HepG2 (cell line): ENCODE data around the gene PLSCR3. TPM values are rescaled to one million over a fixed set of nuclear protein-coding genes. Genes with fewer than 3 reads are reported as not detected.
A peak's percentile ranks its signal among the peaks of the same experiment; 100 is the strongest.

ENCODE experiments used
- ATAC-seq: fragments of 200-7000 bp; cut with Tn5 transposase; 3 replicates; pipeline ENCODE4 v1.9.1; 2020; ENCODE audit warnings: mild to moderate bottlenecking, moderate library complexity
- BruUV-seq: library from RNA; stranded (reverse); fragments of 400-500 nt; replicated peaks from 2 replicates; lab custom pipeline; 2021; lab: Mats Ljungman, UMichigan
- CTCF ChIA-PET: fragments of 300-600 bp; formaldehyde crosslinking; extraction: SDS; loops from one replicate; lab custom pipeline; 2021; ENCODE audit warnings: low total read pairs, inconsistent platforms, low intra/inter-chr PET ratio; lab: Yijun Ruan, JAX
- POLR2A ChIA-PET: fragments of 350-600 bp; sonication (Branson Sonifier 250); formaldehyde crosslinking; loops from one replicate; lab custom pipeline; 2020; ENCODE audit warnings: antibody characterized with exemption, inconsistent platforms; lab: Yijun Ruan, JAX
- DNase-seq: peaks from one replicate; pipeline ENCODE4 v3.0.0-alpha.2; 2015; ENCODE audit warnings: low spot score
- FAIRE-seq: peaks from 3 replicates; lab custom pipeline; 2011; peaks lifted over from hg19 to GRCh38; lab: Jason Lieb, UNC
- H2AFZ ChIP-seq: one replicate; pipeline ENCODE4 v1.6.1; 2011; ENCODE audit warnings: low read length, inconsistent platforms
- H3K27ac ChIP-seq: fragments of 300-600 bp; 3 replicates; pipeline ENCODE4 v1.8.0; 2011; ENCODE audit warnings: mixed run types, mild to moderate bottlenecking, mixed read lengths, low read length, inconsistent platforms; ENCODE audit not compliant: insufficient read depth; ENCODE audit errors: extremely low read length
- H3K27me3 ChIP-seq, 2 experiments: fragments of 200-600 bp in 1 of 2; 2 replicates in 1 of 2; 3 replicates in 1 of 2; pipeline versions ENCODE4 v1.6.0 to v1.8.0; 2011; ENCODE audit warnings: low read length in 2 of 2, mild to moderate bottlenecking in 2 of 2, moderate library complexity in 2 of 2, inconsistent platforms in 1 of 2; ENCODE audit not compliant: insufficient read depth in 2 of 2, control insufficient read depth in 1 of 2
- H3K36me3 ChIP-seq, 2 experiments: fragments of 200-600 bp in 1 of 2; replicated peaks in 1 of 2; 2 replicates in 1 of 2; 3 replicates in 1 of 2; pipeline versions ENCODE4 v1.5.1 to v1.8.0; 2011; ENCODE audit warnings: low read length in 2 of 2, inconsistent platforms in 1 of 2; ENCODE audit not compliant: insufficient read depth in 2 of 2, control insufficient read depth in 1 of 2
- H3K4me1 ChIP-seq: 2 replicates; pipeline ENCODE4 v1.5.1; 2012; ENCODE audit warnings: low read length, inconsistent platforms; ENCODE audit not compliant: insufficient read depth
- H3K4me2 ChIP-seq: 2 replicates; pipeline ENCODE4 v1.6.0; 2011; ENCODE audit warnings: low read depth, low read length, inconsistent platforms
- H3K4me3 ChIP-seq, 3 experiments: fragments of 200-600 bp in 1 of 3; sonication (generic), shearing (Covaris generic) in 1 of 3; replicated peaks in 1 of 3; 2 replicates each; pipeline ENCODE4 v1.5.1; 2011 to 2016; ENCODE audit warnings: low read length in 3 of 3, inconsistent platforms in 2 of 3, low read depth in 2 of 3, mild to moderate bottlenecking in 2 of 3, control low read depth in 1 of 3, mixed read lengths in 1 of 3; ENCODE audit not compliant: insufficient read depth in 1 of 3
- H3K79me2 ChIP-seq: one replicate; pipeline ENCODE4 v1.6.1; 2011; ENCODE audit warnings: low read length, inconsistent platforms; ENCODE audit not compliant: insufficient read depth
- H3K9ac ChIP-seq: 2 replicates; pipeline ENCODE4 v1.6.0; 2011; ENCODE audit warnings: mild to moderate bottlenecking, low read depth, low read length, inconsistent platforms; ENCODE audit not compliant: insufficient read depth
- H3K9me3 ChIP-seq: 2 replicates; pipeline ENCODE4 v1.5.1; 2012; ENCODE audit warnings: mild to moderate bottlenecking, low read length
- H4K20me1 ChIP-seq: 2 replicates; pipeline ENCODE4 v1.6.0; 2011; ENCODE audit warnings: inconsistent platforms, mild to moderate bottlenecking, low read length, moderate library complexity; ENCODE audit not compliant: insufficient read depth
- DR1 ChIP-seq: sonication (generic); formaldehyde crosslinking; IDR thresholded peaks from 2 replicates; pipeline ENCODE4 v1.8.0; 2021; ENCODE audit warnings: mild to moderate bottlenecking, missing genetic modification reagents, inconsistent platforms
- GABPA ChIP-seq, 2 experiments: IDR thresholded peaks; 2 replicates each; pipeline ENCODE4 v1.6.1; 2011 to 2016; ENCODE audit warnings: low read depth in 2 of 2, low read length in 1 of 2, missing biosample characterization in 1 of 2, missing genetic modification characterization in 1 of 2
- LCORL ChIP-seq, 2 experiments: fragments of 450-650 bp in 1 of 2; sonication (generic) in 1 of 2; formaldehyde crosslinking in 1 of 2; IDR thresholded peaks; 2 replicates each; pipeline versions ENCODE4 v1.5.0 to v1.6.1; 2017 to 2020; ENCODE audit warnings: antibody characterized with exemption in 1 of 2, missing genetic modification reagents in 1 of 2
- MAFF ChIP-seq: IDR thresholded peaks from 2 replicates; pipeline ENCODE4 v1.6.1; 2011; ENCODE audit warnings: low read depth, low read length, improper control_type of control experiment
- MAFG ChIP-seq: sonication (generic); formaldehyde crosslinking; IDR thresholded peaks from 2 replicates; pipeline ENCODE4 v1.5.1; 2020; ENCODE audit warnings: mild to moderate bottlenecking, missing genetic modification reagents
- MAFK ChIP-seq, 2 experiments: IDR thresholded peaks in 1 of 2; conservative IDR thresholded peaks in 1 of 2; 2 replicates each; pipeline ENCODE4 v1.6.1; 2011; ENCODE audit warnings: improper control_type of control experiment in 2 of 2, low read length in 2 of 2
- ZC3H13 ChIP-seq: sonication (generic); formaldehyde crosslinking; IDR thresholded peaks from 2 replicates; pipeline ENCODE4 v1.8.1; 2023; ENCODE audit warnings: mild to moderate bottlenecking, missing genetic modification reagents, moderate library complexity
- WGBS: methylation state at CpG from one replicate; pipeline ENCODE4 v1.1.6; 2017; ENCODE audit warnings: low lambda C conversion rate; 5-methylcytosine and 5-hydroxymethylcytosine counted together
- in situ Hi-C: cut with HindIII; loops from 2 replicates; pipeline ENCODE4 v1.10.0; 2017; ENCODE audit warnings: low pct_unique_long_range_greater_than_20kb; ENCODE audit not compliant: extremely low pct_ligation_motif_present
- intact Hi-C: fragments of 100-400 bp; cut with micrococcal nuclease; formaldehyde crosslinking; loops from one replicate; pipeline ENCODE4 v1.10.0; 2022; ENCODE audit not compliant: unreplicated experiment
- polyA plus RNA-seq, 8 experiments: library from polyadenylated mRNA; depleted of rRNA in 3 of 8; stranded (reverse) in 7 of 8; unstranded in 1 of 8; fragments of >200 nt; fragmentation: Illumina TruSeq in 4 of 8; extraction: Trizol in 4 of 8; gene quantifications; 2 replicates each; pipeline versions ENCODE4 v1.2.1 to v1.2.3, GENCODE V29; 2011 to 2016; ENCODE audit warnings: low read depth in 4 of 8, missing spikeins in 1 of 8, mixed read lengths in 1 of 8; ENCODE audit not compliant: insufficient read depth in 1 of 8
- total RNA-seq, 5 experiments: library from RNA; depleted of rRNA; stranded (reverse); fragments of >200 nt; fragmentation: Illumina TruSeq; extraction: Trizol; gene quantifications; 2 replicates each; pipeline ENCODE4 v1.2.3, GENCODE V29; 2016; ENCODE audit warnings: low read depth in 1 of 5
- TF ChIP-seq, protein P1 (sequence below): sonication (generic); formaldehyde crosslinking; IDR thresholded peaks from 2 replicates; pipeline ENCODE4 v1.8.0; 2023; ENCODE audit warnings: mild to moderate bottlenecking, missing genetic modification reagents
- TF ChIP-seq, protein P2 (sequence below): sonication (generic); formaldehyde crosslinking; IDR thresholded peaks from 2 replicates; pipeline ENCODE4 v1.5.1; 2020; ENCODE audit warnings: mild to moderate bottlenecking, missing genetic modification reagents, moderate library complexity
- TF ChIP-seq, protein P3 (sequence below): sonication (generic); formaldehyde crosslinking; IDR thresholded peaks from 2 replicates; pipeline ENCODE4 v1.5.0; 2020; ENCODE audit warnings: missing genetic modification reagents, mild to moderate bottlenecking, borderline replicate concordance

Gene PLSCR3
- total and polyA plus RNA-seq, 2 of the 13 experiments (the other 11 are each of a cell fraction or from before 2014, with no cell fraction given): 5.6 to 6.2 TPM

DNA sequence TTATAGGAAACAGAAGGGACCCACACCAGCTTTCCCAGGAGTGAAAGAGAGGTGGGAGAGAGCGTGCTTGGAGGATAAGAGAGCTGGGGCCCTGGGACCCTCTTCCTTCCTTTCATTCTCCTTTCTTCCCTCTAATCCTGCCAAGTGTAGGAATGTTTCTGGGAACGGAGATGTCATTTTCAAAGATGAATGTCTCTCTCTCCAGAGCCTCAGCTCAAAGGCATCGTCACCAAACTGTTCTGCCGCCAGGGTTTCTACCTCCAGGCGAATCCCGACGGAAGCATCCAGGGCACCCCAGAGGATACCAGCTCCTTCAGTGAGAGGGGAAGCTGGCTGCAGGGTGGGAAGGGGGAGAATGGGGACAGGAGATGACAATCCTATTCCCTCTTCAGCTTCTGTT, 46.9 kb upstream of the PLSCR3 start:
- Histone ChIP-seq H3K4me1 (peaks cover 60% of the 10 kb centered on the region), H3K79me2 (no peaks in the 10 kb centered on the region), H4K20me1 (no peaks in the 10 kb centered on the region), H3K4me3 (peak overlapping the region in 1 of 3 experiments; percentile 80; a peak in 3 of 6 replicates), H3K9me3 (no peaks in the 10 kb centered on the region)
- DNase-seq: no peak
- ATAC-seq: no peak
- WGBS: 52% methylated on average over 7 of the region's 7 CpGs
- no peak for TF ChIP-seq LCORL (IDR thresholded peaks at IDR 0.05)
- TF ChIP-seq LCORL (CRISPR knock-in tag; IDR thresholded peaks at IDR 0.05): no peak
- no peak for TF ChIP-seq GABPA (IDR thresholded peaks at IDR 0.05; ENCODE audit: low read depth, low read length)
- TF ChIP-seq GABPA (CRISPR knock-in tag; IDR thresholded peaks at IDR 0.05; ENCODE audit: low read depth): no peak
- TF ChIP-seq, all 625 proteins: peak for 0
- intact Hi-C loops (no loop called here), in situ Hi-C loops (no loop called here)
- H2AFZ ChIP-seq: no peak overlapping the region
- peaks cover 6 to 27% of the 10 kb centered on the region in 2 experiments; a peak in 4 of 5 replicates for H3K27me3 ChIP-seq
- H3K27ac ChIP-seq: no peak overlapping the region
- H3K4me2 ChIP-seq: peak overlapping the region; percentile 94
- no peak for FAIRE-seq
- no TSS peak for BruUV-seq
- 0 out of 2 replicates have a peak overlapping the region, but pooled peaks have one; percentile 68 for H3K9ac ChIP-seq
- POLR2A ChIA-PET: interaction anchor here (1.3 to 2.8 kb wide), 5 partner anchors 34 to 47 kb away, joined by 4 to 21 read pairs (median 7); partner anchors contain the start of genes PLSCR3, TMEM256 and ZBTB4
- no peaks in the 10 kb centered on the region for H3K36me3 ChIP-seq
- CTCF ChIA-PET: interaction anchor here (0.6 kb wide), 1 partner anchor 120 kb away, joined by 3 read pairs; no protein-coding TSS in a partner anchor

DNA sequence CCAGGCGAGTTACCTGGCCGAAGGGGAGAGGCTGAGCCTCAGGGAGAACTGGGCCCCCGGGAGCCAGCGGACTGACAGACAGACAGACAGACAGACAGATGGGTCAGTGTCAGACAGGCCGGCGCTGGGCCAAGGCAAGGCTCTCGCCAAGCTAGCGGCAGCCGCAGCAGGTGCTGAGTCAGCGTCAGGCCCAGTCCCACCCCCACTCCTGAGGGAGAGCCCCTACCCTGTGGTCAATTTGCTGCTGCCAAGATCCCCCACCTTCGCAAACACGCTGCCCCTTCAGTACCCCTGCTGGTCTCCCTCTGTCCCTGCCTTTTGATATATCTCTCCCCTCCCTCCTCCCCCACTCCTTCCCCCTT, 46.5 kb upstream of the PLSCR3 start:
- DNase-seq (no peak), ATAC-seq (no peak), FAIRE-seq (no peak)
- ChIA-PET POLR2A (interaction anchor here (0.7 to 2.8 kb wide), 6 partner anchors 35 to 46 kb away, joined by 3 to 21 read pairs (median 6); partner anchors contain the start of genes PLSCR3, TMEM256 and ZBTB4), CTCF (interaction anchor here (0.6 kb wide), 1 partner anchor 120 kb away, joined by 3 read pairs; no protein-coding TSS in a partner anchor)
- H3K4me3 ChIP-seq: peak overlapping the region; percentile 60 to 80 (median 73)
- H2AFZ ChIP-seq: no peak overlapping the region
- H3K9me3 ChIP-seq: no peaks in the 10 kb centered on the region
- in situ Hi-C loops (no loop called here), intact Hi-C loops (no loop called here)
- no peaks in the 10 kb centered on the region for H3K79me2 ChIP-seq
- peak overlapping the region; percentile 68; the same call in 1 of the 2 replicates for H3K9ac ChIP-seq
- no peak overlapping the region for H3K27ac ChIP-seq
- peaks cover 6 to 27% of the 10 kb centered on the region in 2 experiments; a peak in 4 of 5 replicates for H3K27me3 ChIP-seq
- no peaks in the 10 kb centered on the region for H4K20me1 ChIP-seq
- H3K4me1 ChIP-seq: peaks cover 60% of the 10 kb centered on the region
- H3K4me2 ChIP-seq: peak overlapping the region; percentile 94
- H3K36me3 ChIP-seq: no peaks in the 10 kb centered on the region
- WGBS: 13% methylated on average over 3 of the region's 12 CpGs
- BruUV-seq: no TSS peak
- TF ChIP-seq DR1 (no peak), MAFF (peak; percentile 78), ZC3H13 (CRISPR knock-in tag) (0 out of 2 replicates have a peak, but pooled peaks have one; percentile 49), MAFG (CRISPR knock-in tag) (peak; percentile 86), MAFK (conservative IDR thresholded peaks at IDR 0.05 in 1 of 2, IDR thresholded peaks at IDR 0.05 in 1 of 2; ENCODE audit: low read length in 2 of 2) (peak; percentile 84 to 90)
- TF ChIP-seq, protein P1, sequence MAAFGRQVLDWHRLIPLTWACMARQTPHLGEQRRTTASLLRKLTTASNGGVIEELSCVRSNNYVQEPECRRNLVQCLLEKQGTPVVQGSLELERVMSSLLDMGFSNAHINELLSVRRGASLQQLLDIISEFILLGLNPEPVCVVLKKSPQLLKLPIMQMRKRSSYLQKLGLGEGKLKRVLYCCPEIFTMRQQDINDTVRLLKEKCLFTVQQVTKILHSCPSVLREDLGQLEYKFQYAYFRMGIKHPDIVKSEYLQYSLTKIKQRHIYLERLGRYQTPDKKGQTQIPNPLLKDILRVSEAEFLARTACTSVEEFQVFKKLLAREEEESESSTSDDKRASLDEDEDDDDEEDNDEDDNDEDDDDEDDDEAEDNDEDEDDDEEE (CRISPR knock-in tag): 0 out of 2 replicates have a peak, but pooled peaks have one; percentile 41
- TF ChIP-seq, protein P2, sequence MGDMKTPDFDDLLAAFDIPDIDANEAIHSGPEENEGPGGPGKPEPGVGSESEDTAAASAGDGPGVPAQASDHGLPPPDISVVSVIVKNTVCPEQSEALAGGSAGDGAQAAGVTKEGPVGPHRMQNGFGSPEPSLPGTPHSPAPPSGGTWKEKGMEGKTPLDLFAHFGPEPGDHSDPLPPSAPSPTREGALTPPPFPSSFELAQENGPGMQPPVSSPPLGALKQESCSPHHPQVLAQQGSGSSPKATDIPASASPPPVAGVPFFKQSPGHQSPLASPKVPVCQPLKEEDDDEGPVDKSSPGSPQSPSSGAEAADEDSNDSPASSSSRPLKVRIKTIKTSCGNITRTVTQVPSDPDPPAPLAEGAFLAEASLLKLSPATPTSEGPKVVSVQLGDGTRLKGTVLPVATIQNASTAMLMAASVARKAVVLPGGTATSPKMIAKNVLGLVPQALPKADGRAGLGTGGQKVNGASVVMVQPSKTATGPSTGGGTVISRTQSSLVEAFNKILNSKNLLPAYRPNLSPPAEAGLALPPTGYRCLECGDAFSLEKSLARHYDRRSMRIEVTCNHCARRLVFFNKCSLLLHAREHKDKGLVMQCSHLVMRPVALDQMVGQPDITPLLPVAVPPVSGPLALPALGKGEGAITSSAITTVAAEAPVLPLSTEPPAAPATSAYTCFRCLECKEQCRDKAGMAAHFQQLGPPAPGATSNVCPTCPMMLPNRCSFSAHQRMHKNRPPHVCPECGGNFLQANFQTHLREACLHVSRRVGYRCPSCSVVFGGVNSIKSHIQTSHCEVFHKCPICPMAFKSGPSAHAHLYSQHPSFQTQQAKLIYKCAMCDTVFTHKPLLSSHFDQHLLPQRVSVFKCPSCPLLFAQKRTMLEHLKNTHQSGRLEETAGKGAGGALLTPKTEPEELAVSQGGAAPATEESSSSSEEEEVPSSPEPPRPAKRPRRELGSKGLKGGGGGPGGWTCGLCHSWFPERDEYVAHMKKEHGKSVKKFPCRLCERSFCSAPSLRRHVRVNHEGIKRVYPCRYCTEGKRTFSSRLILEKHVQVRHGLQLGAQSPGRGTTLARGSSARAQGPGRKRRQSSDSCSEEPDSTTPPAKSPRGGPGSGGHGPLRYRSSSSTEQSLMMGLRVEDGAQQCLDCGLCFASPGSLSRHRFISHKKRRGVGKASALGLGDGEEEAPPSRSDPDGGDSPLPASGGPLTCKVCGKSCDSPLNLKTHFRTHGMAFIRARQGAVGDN (CRISPR knock-in tag): peak; percentile 34
- TF ChIP-seq, protein P3, sequence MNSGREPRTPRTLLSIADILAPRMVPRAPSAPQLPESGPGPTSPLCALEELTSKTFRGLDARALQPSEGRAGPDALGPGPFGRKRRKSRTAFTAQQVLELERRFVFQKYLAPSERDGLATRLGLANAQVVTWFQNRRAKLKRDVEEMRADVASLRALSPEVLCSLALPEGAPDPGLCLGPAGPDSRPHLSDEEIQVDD (CRISPR knock-in tag): peak; percentile 8; the same call in 1 of the 2 replicates
